ENCODE results near the gene PGAM1.

DNA sequence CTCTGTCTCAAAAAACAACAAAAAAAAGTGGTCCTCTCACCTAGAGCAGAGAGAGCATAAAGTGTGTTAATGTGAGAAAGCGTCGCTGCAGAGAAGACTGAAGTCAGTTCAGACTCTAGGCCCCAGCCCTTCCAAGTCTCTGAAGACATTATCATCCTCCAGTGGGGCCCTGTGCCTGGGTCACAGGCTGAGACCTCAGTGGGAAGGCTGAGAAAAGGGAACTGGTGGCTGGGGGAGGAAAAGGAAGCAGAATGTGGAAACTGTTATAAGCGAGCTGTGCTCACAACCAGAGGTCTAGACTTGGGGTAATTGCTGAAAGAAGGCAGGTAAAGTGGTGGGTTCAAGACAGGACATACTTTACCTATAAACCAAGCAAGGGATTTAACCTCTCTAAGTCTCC is 19.9 kb upstream of the PGAM1 start:
- TF ChIP-seq CTCF (IDR thresholded peaks at IDR 0.05; ENCODE audit: insufficient read depth, low read length, poor library complexity, severe bottlenecking) (no peak), EZH2phosphoT487 (conservative IDR thresholded peaks at IDR 0.05; ENCODE audit: low read length) (no peak)

Data from SU-DHL-6 (cell line).